Natural killer cell treated with Interleukin-12 subunit alpha and Interleukin-12 subunit beta and Interleukin-15 and Interleukin-18, amount 100 ng/mL, for 72 hours (primary cell): Measurements from ENCODE around the gene HERC3. TPM values are rescaled to one million over a fixed set of nuclear protein-coding genes. Genes with fewer than 3 reads are reported as not detected.
A peak's percentile ranks its signal among the peaks of the same experiment; 100 is the strongest.

Source experiments
- ATAC-seq, 2 donors: fragments of 150-1000 bp; cut with Tn5 transposase in 1 of 2; sonication (Bioruptor Pico), chemical (Tn5 transposase) in 1 of 2; 2 replicates each; pipeline ENCODE4 v1.10.0; 2021
- DNase-seq: peaks from one replicate; pipeline ENCODE4 v3.0.0; 2022; ENCODE audit warnings: low spot score
- H3K27ac Mint-ChIP-seq, 2 donors: 1 replicate in 1 of 2; 2 replicates in 1 of 2; pipeline ENCODE4 v1.8.0; 2022; ENCODE audit warnings: mixed read lengths in 2 of 2, mild to moderate bottlenecking in 1 of 2, moderate library complexity in 1 of 2
- H3K27me3 Mint-ChIP-seq, 2 donors: 1 replicate in 1 of 2; 2 replicates in 1 of 2; pipeline ENCODE4 v1.8.0; 2022; ENCODE audit warnings: mixed read lengths in 2 of 2
- H3K36me3 Mint-ChIP-seq: one replicate; pipeline ENCODE4 v1.8.0; 2022; ENCODE audit warnings: mixed read lengths
- H3K4me1 Mint-ChIP-seq, 2 donors: 1 replicate in 1 of 2; 2 replicates in 1 of 2; pipeline ENCODE4 v1.8.0; 2022; ENCODE audit warnings: low read depth in 2 of 2, mixed read lengths in 2 of 2, mild to moderate bottlenecking in 1 of 2
- H3K4me3 Mint-ChIP-seq: one replicate; pipeline ENCODE4 v1.8.0; 2022; ENCODE audit warnings: mixed read lengths
- H3K9me3 Mint-ChIP-seq: 2 replicates; pipeline ENCODE4 v1.8.0; 2022; ENCODE audit warnings: mixed read lengths
- total RNA-seq, 2 donors: library from RNA; stranded (reverse); gene quantifications; one replicate each; pipeline ENCODE4 v1.2.3, GENCODE V29; 2022

Gene HERC3
- total RNA-seq, 2 donors from 2014 or later, result 27.9 to 49.6 TPM

DNA sequence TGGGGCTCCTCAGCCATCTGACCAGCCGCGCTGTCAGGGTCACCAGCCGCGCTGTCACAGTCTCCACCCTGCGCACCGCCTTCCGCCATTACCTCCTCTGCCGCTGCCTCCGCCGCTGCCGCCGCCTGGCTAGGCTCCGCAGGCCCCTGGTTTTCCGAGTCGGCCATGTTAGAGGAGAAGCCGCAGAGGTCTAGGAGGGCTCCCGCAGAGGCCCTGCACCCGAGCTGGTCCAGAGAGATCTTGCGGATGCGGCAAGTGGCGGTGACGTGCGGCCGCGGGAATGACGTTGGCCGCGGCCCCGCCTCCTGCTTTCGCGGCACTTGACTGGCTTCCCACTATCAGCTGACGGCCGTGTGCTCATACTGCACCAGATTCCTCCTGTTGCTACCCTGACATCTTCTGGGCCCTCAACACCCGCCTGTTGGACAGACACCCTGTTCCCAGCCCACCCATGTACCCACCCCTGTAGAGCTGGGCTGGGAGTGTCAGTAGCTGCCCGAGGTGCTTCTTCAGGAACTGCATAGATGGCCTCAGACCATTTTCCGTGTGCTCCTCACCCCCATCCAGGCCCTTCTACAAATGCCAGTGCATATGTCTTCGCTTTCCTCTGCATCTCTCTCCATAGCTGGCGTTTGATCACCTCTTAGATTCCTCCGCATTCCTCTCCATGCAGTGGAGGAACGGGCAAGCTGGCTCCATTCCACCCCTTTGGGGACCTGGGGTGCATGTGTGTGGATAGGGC lies 105.5 kb downstream of the HERC3 start, which contains the start of gene NAP1L5:
NAP1L5 (minus strand) TSS at position 242 of the 742 bp plus-strand sequence; CDS start at position 167, 75 bp downstream.
- H3K36me3 Mint-ChIP-seq, result no peaks in the 10 kb centered on the region
- peak; percentile 78 for DNase-seq

DNA sequence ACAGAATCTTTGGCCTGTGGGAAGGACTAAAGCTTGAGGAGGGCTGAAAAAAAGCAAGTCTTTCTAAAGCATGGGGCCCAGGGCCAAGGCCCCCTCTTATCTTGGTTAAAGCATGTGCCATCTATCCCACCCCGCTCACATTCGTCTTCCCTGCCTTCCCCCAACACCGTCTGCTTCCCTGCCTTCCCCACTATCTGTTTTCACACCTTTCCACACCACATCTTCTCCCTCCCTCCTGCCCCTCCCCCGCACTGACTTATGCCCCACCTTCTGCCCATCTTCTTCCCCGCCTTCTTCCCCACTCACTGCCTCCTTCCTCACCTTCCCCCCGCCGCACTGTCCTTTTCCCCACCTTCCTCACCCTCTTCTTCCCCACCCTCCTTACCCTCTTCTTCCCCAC lies 106.2 kb downstream of the HERC3 start:
- H3K4me1 Mint-ChIP-seq, result peaks cover 11 to 18% of the 10 kb centered on the region in 2 donors
- no peak overlapping the region for H3K4me3 Mint-ChIP-seq
- ATAC-seq (no peak), DNase-seq (no peak)
- H3K27me3 Mint-ChIP-seq, result no peaks in the 10 kb centered on the region
- peak overlapping the region; percentile 71 to 86 for H3K27ac Mint-ChIP-seq
- H3K36me3 Mint-ChIP-seq, result no peaks in the 10 kb centered on the region
- H3K9me3 Mint-ChIP-seq, result peaks cover 3% of the 10 kb centered on the region

More for the DNA sequence above, 105.5 kb downstream of the HERC3 start, which contains the start of gene NAP1L5:
- H3K27ac Mint-ChIP-seq, result peak within 1 kb of the TSS; percentile 71 to 86
- peak within 1 kb of the TSS; percentile 90 for H3K4me3 Mint-ChIP-seq
- peak; percentile 92 to 95 for ATAC-seq
- no peaks in the 10 kb centered on the region for H3K27me3 Mint-ChIP-seq
- peaks cover 11 to 18% of the 10 kb centered on the region in 2 donors for H3K4me1 Mint-ChIP-seq
- H3K9me3 Mint-ChIP-seq, result peaks cover 3% of the 10 kb centered on the region

DNA sequence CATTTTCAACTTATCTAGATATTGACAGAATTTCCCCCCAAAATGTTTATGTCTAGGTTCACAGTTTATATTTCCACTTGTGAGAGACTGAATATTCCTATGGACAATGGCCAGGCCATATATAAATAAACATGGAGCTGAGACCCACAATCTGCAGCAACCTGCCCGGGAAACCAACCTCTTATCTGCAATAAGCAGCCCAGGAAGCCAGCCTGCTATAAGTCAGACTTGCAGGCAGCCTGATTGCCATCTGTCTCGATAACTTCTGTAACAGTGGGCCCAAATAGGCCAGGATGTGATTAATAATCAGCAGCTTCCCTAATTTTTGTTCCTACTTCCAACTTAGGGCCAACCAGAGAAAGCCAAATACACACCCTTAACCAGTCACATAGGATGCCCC lies 110.5 kb downstream of the HERC3 start:
- H3K27me3 Mint-ChIP-seq, result no peaks in the 10 kb centered on the region
- no peak for ATAC-seq

DNA sequence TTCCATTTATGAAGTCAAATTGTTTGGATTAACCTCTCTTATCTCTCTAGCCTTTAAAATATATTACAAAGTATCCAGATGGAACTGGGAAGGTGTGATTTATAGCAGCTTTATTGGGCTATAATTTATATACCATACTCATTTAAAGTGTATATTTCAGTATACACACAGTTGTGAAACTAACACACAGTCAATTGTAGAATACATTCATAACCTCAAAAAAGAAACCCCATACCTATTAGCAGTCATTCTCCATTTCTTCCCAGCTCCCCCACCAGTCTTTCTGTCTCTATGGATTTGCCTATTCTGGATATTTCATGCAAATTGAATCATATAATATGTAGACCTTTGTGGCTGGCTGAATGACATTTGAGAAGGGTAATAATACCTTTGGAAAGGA lies 112.9 kb downstream of the HERC3 start:
- Mint-ChIP-seq H3K4me1 (peaks cover 0 to 5% of the 10 kb centered on the region in 2 donors), H3K36me3 (peaks cover 14% of the 10 kb centered on the region)

More for the DNA sequence above, 110.5 kb downstream of the HERC3 start:
- Mint-ChIP-seq H3K4me1 (peaks cover 7 to 9% of the 10 kb centered on the region in 2 donors), H3K36me3 (peaks cover 9% of the 10 kb centered on the region), H3K27ac (no peak overlapping the region), H3K4me3 (no peak overlapping the region), H3K9me3 (peaks cover 3% of the 10 kb centered on the region)
- no peak for DNase-seq

DNA sequence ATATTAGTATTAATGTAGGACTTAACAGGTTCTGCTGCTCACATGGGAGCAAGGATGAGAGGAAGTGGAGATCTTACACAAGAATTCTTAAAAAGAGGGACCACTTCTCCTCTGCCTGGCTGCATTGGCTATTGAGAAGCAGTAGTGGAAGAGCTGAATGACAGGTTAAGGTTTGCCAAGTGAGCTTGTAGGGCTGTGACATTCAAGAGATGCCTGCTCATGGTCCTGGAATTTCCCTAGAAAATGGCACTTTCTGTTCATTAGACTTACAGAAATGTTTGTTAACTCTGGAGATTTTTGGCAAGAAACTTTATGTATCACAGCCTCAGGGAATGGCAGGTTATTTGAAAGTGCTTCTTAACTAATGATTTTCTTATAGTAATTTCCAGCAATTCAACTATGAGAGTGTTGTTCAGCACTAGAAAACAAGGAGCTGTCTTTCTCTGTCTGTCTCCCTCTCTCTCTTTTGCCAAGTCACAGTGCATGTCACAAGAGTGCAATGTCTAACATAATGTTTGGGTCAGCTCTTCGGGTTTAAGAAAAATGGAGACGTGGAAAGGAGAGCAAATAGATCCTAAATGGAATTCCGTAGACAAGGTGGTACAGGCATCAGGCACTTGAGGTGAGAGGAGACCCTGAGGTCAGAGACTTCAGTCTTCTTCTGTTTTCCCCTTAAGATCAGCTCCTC lies 113.7 kb downstream of the HERC3 start:
- no peak overlapping the region for H3K27ac Mint-ChIP-seq
- H3K36me3 Mint-ChIP-seq, result peaks cover 14% of the 10 kb centered on the region
- DNase-seq (no peak), ATAC-seq (no peak)
- no peak overlapping the region for H3K4me3 Mint-ChIP-seq
- H3K9me3 Mint-ChIP-seq, result no peaks in the 10 kb centered on the region
- H3K4me1 Mint-ChIP-seq, result peaks cover 0 to 5% of the 10 kb centered on the region in 2 donors
- H3K27me3 Mint-ChIP-seq, result no peaks in the 10 kb centered on the region

More for the DNA sequence above, 112.9 kb downstream of the HERC3 start:
- Mint-ChIP-seq H3K4me3 (no peak overlapping the region), H3K9me3 (no peaks in the 10 kb centered on the region), H3K27me3 (no peaks in the 10 kb centered on the region), H3K27ac (no peak overlapping the region)
- ATAC-seq (peak in 1 of 2 donors; percentile 36), DNase-seq (no peak)

DNA sequence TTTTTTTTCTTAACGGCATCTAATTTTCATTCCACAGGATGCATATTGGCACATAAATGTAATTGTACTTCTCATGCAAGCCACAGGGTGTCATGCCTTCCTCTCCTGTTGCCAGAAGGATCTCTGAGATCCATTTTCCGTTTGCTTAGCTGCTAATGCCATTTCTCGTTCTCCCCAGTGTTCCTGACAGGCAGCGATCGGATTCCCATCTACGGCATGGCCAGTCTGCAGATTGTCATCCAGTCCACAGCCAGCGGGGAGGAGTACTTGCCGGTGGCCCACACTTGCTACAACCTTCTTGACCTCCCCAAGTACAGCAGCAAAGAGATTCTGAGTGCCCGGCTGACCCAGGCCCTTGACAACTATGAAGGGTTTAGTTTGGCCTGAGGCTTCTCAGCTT lies 114.3 kb downstream of the HERC3 start:
- no peaks in the 10 kb centered on the region for H3K27me3 Mint-ChIP-seq
- H3K27ac Mint-ChIP-seq, result no peak overlapping the region
- no peak overlapping the region for H3K4me3 Mint-ChIP-seq
- ATAC-seq (no peak), DNase-seq (no peak)
- H3K4me1 Mint-ChIP-seq, result peaks cover 0 to 5% of the 10 kb centered on the region in 2 donors
- H3K9me3 Mint-ChIP-seq, result no peaks in the 10 kb centered on the region
- peaks cover 15% of the 10 kb centered on the region for H3K36me3 Mint-ChIP-seq

DNA sequence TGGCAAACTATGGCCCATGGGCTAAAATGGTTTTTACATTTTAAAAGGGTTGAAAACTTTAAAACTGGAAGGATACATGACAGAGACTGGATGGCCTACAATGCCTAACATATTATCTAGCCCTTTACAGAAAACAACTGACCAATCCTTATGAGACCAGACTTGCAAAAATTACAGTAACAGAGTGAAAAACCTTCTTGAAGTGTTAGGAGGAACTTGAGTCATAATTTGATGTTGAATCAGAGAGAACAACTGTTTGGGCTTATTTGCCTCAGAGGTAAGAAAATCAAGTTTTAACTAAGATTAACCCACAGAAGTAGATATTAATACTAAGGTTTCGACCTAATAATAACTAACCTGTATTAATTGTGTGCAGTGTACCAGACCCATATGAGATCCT lies 117.7 kb downstream of the HERC3 start:
- H3K27ac Mint-ChIP-seq, result no peak overlapping the region
- H3K27me3 Mint-ChIP-seq, result no peaks in the 10 kb centered on the region
- ATAC-seq (peak in 1 of 2 donors; percentile 54), DNase-seq (no peak)
- no peaks in the 10 kb centered on the region for H3K9me3 Mint-ChIP-seq
- no peak overlapping the region for H3K4me3 Mint-ChIP-seq
- peaks cover 37% of the 10 kb centered on the region for H3K36me3 Mint-ChIP-seq
- peaks cover 0 to 5% of the 10 kb centered on the region in 2 donors for H3K4me1 Mint-ChIP-seq

DNA sequence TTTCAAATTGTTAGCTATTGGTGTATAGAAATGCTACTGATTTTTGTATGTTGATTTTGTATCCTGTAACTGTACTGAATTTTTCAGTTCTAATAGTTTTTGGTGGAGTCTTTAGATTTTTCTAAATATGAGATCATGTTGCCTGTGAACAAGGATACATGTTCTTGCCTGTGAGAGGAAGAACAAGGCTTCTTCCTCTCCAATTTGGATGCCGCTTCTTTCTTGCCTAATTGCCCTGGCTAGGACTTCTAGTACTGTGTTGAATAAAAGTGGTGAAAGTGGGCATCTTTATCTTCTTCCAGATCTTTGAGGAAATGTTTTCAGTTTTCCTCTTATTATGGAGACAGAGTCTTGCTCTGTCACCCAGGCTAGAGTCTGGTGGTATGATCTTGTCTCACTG lies 121.5 kb downstream of the HERC3 start:
- peaks cover 5% of the 10 kb centered on the region for H3K9me3 Mint-ChIP-seq
- no peak overlapping the region for H3K27ac Mint-ChIP-seq
- H3K27me3 Mint-ChIP-seq, result no peaks in the 10 kb centered on the region
- peaks cover 49% of the 10 kb centered on the region for H3K36me3 Mint-ChIP-seq
- no peak overlapping the region for H3K4me3 Mint-ChIP-seq
- no peak for DNase-seq
- no peak for ATAC-seq
- H3K4me1 Mint-ChIP-seq, result peaks cover 5 to 7% of the 10 kb centered on the region in 2 donors

DNA sequence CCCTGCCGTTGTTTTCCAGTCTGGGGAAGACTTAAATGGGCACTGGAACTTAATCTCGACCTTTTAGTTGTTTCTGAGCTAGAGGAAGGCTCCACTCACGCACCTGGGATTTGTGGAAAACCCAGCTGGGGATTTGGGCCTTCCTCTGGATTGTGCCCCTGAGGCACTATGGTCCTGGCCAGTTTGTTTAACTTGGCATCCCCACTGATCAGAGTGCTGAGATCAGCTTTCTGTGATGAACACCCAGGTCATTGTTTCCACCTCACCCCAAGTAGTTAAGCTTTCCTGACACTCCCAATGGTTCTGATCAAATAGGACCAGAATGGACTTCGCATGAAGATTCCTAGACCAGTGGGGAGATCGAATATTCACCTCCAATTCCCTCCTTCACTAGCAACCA lies 125.8 kb downstream of the HERC3 start:
- no peaks in the 10 kb centered on the region for H3K27me3 Mint-ChIP-seq
- H3K4me1 Mint-ChIP-seq, result peaks cover 3 to 7% of the 10 kb centered on the region in 2 donors
- no peak for ATAC-seq
- H3K27ac Mint-ChIP-seq, result no peak overlapping the region
- H3K4me3 Mint-ChIP-seq, result no peak overlapping the region
- peaks cover 5% of the 10 kb centered on the region for H3K9me3 Mint-ChIP-seq
- peaks cover 43% of the 10 kb centered on the region for H3K36me3 Mint-ChIP-seq
- DNase-seq, result no peak

DNA sequence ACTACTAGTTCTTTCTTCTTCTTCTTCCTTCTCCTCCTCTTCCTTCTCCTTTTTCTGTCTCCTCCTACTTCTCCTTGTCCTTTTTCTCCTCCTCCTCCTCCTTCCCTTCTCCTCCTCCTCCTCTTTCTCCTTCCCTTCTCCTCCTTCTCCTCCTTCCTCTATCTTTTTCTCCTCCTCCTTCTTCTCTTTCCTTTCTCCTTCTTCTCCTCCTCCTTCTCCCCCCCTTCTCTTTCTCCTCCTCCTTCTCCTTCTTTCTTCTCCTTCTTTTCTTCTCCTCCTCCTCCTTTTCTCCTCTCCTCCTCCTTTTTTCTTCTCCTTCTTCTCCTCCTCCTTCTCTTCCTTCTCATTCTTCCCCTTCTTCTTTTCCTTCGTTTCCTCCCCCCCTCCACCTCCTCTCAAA lies 127.1 kb downstream of the HERC3 start:
- H3K9me3 Mint-ChIP-seq, result peaks cover 5% of the 10 kb centered on the region
- DNase-seq, result no peak
- peaks cover 3 to 7% of the 10 kb centered on the region in 2 donors for H3K4me1 Mint-ChIP-seq
- ATAC-seq, result no peak
- H3K27ac Mint-ChIP-seq, result no peak overlapping the region
- peaks cover 37% of the 10 kb centered on the region for H3K36me3 Mint-ChIP-seq
- no peak overlapping the region for H3K4me3 Mint-ChIP-seq
- no peaks in the 10 kb centered on the region for H3K27me3 Mint-ChIP-seq

DNA sequence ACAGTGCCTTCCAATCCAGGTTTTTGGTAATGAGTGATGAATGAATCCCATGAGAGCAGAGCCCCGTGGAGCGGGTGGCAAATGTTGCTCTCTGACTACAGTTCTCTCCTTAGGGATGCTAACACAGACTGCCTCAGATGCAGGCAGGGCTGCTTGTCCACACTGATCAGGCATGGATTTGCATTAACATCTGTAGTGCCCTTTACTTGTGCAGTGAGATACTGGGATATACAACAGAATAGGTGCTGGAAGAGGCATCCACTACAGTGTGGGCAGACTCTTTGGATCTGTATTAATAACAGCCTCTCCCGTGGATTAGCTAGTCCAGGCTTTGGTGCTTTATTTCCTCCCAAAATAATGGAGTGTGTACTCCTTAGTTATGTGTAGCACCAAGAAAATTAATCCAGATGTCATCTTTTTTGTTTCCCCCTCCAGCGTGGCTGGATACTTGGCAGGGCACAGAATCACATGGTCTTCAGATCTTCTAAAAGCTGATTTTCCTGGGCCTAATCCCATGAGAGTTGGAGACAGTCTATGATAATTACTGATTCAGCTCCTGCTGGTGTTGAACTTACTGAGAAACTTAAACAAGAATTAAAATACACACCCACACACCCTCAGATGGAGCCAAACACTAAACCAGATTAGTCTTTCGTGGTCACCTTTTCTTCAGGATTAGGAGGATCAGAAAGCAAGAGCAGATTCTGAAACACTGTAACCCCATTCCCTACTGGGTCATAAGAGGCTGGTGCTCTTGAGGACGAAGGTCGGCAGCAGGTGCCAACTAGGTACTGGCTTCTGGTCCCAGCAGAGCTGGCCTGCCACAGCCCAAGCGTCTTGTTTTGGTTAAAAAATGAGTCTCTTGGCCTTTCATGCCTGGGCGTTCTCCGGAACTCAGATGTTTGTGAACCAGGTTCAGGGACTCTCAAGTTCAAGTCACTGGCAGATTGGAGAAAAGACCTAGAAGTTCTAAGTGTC lies 128.5 kb downstream of the HERC3 start:
- H3K36me3 Mint-ChIP-seq, result peaks cover 28% of the 10 kb centered on the region
- peaks cover 3 to 7% of the 10 kb centered on the region in 2 donors for H3K4me1 Mint-ChIP-seq
- H3K27me3 Mint-ChIP-seq, result no peaks in the 10 kb centered on the region
- ATAC-seq, result no peak
- H3K9me3 Mint-ChIP-seq, result peaks cover 5% of the 10 kb centered on the region
- no peak for DNase-seq
- no peak overlapping the region for H3K27ac Mint-ChIP-seq
- H3K4me3 Mint-ChIP-seq, result no peak overlapping the region

DNA sequence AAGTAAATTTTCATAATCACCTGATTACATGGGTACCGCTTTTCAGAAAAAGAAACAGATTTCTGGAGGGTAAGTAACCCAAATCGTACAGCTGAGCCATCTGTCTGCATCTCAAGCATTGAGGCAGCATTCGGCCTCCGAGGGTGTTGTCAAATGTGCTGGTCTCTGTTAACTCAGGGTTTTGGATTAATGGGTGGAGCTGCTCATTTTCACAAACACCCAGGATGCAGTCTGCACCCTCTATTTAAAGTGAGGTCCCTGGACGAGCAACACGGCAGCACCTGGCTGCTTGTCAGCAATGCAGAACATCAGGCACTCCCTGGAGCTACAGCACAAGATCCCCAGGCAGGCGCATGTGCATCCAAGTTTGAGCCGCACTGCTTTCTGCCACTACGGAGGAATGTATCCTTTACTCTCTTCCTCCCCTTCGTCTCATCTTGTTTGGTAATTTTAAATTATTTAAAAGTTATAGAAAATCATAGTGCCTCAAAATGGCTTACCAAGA lies 130.0 kb downstream of the HERC3 start:
- Mint-ChIP-seq H3K4me3 (no peak overlapping the region), H3K27me3 (no peaks in the 10 kb centered on the region), H3K36me3 (peaks cover 16% of the 10 kb centered on the region), H3K9me3 (peaks cover 3% of the 10 kb centered on the region), H3K27ac (no peak overlapping the region), H3K4me1 (no peaks in the 10 kb centered on the region)
- DNase-seq (no peak), ATAC-seq (no peak)

DNA sequence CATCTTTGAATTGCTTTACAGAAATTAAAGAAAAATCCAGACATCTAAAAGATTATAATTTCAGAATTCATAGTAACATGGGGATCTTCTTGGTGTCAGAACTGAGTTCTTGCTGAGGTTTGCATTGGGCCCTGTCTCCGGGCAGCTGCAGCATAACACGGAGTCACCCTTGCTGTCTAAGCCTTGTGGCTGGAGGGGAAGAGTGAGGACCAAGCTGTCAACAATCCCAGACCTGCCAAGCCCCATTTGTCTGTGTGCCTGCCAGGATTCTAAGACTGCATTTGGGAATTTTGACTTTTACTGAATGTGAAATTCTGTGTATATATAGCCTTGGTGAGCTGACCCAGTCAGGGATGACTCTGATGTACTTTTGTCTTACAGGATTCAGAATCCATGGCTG lies 130.5 kb downstream of the HERC3 start:
- Mint-ChIP-seq H3K27me3 (no peaks in the 10 kb centered on the region), H3K27ac (no peak overlapping the region), H3K4me3 (no peak overlapping the region), H3K4me1 (no peaks in the 10 kb centered on the region), H3K36me3 (peaks cover 11% of the 10 kb centered on the region), H3K9me3 (no peaks in the 10 kb centered on the region)
- ATAC-seq (no peak), DNase-seq (no peak)
